Measurements from ENCODE around the gene ZXDC. TPM values are rescaled to one million over a fixed set of nuclear protein-coding genes. Genes with fewer than 3 reads are reported as not detected.

ZXDC gene
- polyA plus RNA-seq, 12 donors: 16.3 to 29.1 (median 26.1) TPM; not detected in 1

GRCh38 chr3:126439346-126439967 lies 36.2 kb downstream of the ZXDC start:
- DNase-seq: no peak

GRCh38 chr3:126438746-126439145 lies 36.9 kb downstream of the ZXDC start:
- no peak for DNase-seq

GRCh38 chr3:126438186-126438585 lies 37.5 kb downstream of the ZXDC start:
- DNase-seq: no peak

- DNase-seq: no peak
These were observed 38.6 kb downstream of the ZXDC start for GRCh38 chr3:126436826-126437717.

- DNase-seq: no peak
These were observed 40.0 kb downstream of the ZXDC start for GRCh38 chr3:126435456-126436315.

GRCh38 chr3:126434931-126435411 lies 40.7 kb downstream of the ZXDC start:
- DNase-seq: no peak

GRCh38 chr3:126434264-126434590 lies 41.5 kb downstream of the ZXDC start:
- DNase-seq: no peak

- DNase-seq: no peak
These were observed 42.0 kb downstream of the ZXDC start for GRCh38 chr3:126433496-126434263.

GRCh38 chr3:126433105-126433430 lies 42.6 kb downstream of the ZXDC start:
- DNase-seq: no peak

- no peak for DNase-seq
These were observed 43.2 kb downstream of the ZXDC start for GRCh38 chr3:126432361-126433104.

GRCh38 chr3:126431103-126431534 lies 44.6 kb downstream of the ZXDC start:
- no peak for DNase-seq

- DNase-seq: no peak
These were observed 50.9 kb downstream of the ZXDC start for GRCh38 chr3:126424751-126425150.

- DNase-seq: no peak
These were observed 51.5 kb downstream of the ZXDC start for GRCh38 chr3:126424039-126424717.

- no peak for DNase-seq
These were observed 52.3 kb downstream of the ZXDC start for GRCh38 chr3:126423191-126424038.

- no peak for DNase-seq
These were observed 53.1 kb downstream of the ZXDC start for GRCh38 chr3:126422571-126423091.

- DNase-seq: no peak
These were observed 53.6 kb downstream of the ZXDC start for GRCh38 chr3:126422121-126422520.

- no peak for DNase-seq
These were observed 54.0 kb downstream of the ZXDC start for GRCh38 chr3:126421573-126422119.

Measured in muscle of arm (tissue), 12 donors.